Left ventricle myocardium inferior (tissue), 1 donor: ENCODE measurements around the gene STON2. TPM values are rescaled to one million over a fixed set of nuclear protein-coding genes. Genes with fewer than 3 reads are reported as not detected.

Experiments used
- DNase-seq: peaks from one replicate; pipeline ENCODE4 v3.0.0-alpha.2; 2020
- H3K27ac ChIP-seq: fragments of 200-600 bp; replicated peaks from 2 replicates; pipeline ENCODE4 v1.8.0; 2021
- H3K27me3 ChIP-seq: fragments of 200-600 bp; 2 replicates; pipeline ENCODE4 v1.8.0; 2021; ENCODE audit warnings: low read depth
- H3K36me3 ChIP-seq: fragments of 200-600 bp; 2 replicates; pipeline ENCODE4 v1.8.0; 2021
- H3K4me1 ChIP-seq: fragments of 200-600 bp; 2 replicates; pipeline ENCODE4 v1.8.0; 2021
- H3K4me3 ChIP-seq: fragments of 200-600 bp; 2 replicates; pipeline ENCODE4 v1.8.0; 2021; ENCODE audit warnings: mild to moderate bottlenecking, moderate library complexity
- H3K9me3 ChIP-seq: fragments of 200-600 bp; replicated peaks from 2 replicates; pipeline ENCODE4 v1.8.0; 2021
- intact Hi-C: fragments of 100-400 bp; cut with micrococcal nuclease; formaldehyde crosslinking; loops from one replicate; pipeline ENCODE4 v1.11.0; 2022
- total RNA-seq: library from RNA; stranded (reverse); fragmentation: NEBNext Ultra II Directional; extraction: Animal tissue kit (Norgen Biotek cat#: 25700); gene quantifications from one replicate; pipeline ENCODE4 v1.2.1, GENCODE V29; 2021
- TF ChIP-seq, protein P1 (sequence below): fragments of 200-600 bp; IDR thresholded peaks from 2 replicates; pipeline ENCODE4 v1.8.0; 2021; ENCODE audit warnings: antibody characterized with exemption, mild to moderate bottlenecking, borderline replicate concordance
- donor health status: DM: no; HTN: yes; CAD: no; lungs with severe emphysema.

The STON2 gene
- total RNA-seq, 1 donor from 2014 or later = 8.3 TPM

DNA sequence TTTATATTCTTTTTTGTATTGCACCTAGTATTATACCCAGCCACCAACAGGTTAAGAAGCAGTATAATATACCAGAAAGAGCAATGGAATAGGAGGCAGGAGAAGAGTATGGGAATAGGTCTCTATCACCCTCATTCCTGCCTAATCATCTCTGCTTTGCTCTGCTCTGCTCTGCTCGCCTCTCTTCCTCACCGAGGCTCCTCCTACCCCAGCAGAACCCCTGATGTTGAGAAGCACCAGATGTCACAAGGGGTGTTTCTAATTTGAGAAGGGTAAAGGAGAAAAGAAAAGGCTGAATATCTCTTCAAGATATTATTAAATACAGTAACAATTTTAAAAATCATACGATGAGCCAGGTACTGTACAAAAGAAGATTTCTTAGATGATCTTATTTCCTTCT is 89.0 kb downstream of the STON2 start:
- Histone ChIP-seq H3K9me3 (no peaks in the 10 kb centered on the region), H3K27ac (no peak overlapping the region), H3K4me1 (peaks cover 7% of the 10 kb centered on the region), H3K27me3 (peaks cover 6% of the 10 kb centered on the region), H3K4me3 (no peak overlapping the region), H3K36me3 (no peaks in the 10 kb centered on the region)
- TF ChIP-seq, protein P1, sequence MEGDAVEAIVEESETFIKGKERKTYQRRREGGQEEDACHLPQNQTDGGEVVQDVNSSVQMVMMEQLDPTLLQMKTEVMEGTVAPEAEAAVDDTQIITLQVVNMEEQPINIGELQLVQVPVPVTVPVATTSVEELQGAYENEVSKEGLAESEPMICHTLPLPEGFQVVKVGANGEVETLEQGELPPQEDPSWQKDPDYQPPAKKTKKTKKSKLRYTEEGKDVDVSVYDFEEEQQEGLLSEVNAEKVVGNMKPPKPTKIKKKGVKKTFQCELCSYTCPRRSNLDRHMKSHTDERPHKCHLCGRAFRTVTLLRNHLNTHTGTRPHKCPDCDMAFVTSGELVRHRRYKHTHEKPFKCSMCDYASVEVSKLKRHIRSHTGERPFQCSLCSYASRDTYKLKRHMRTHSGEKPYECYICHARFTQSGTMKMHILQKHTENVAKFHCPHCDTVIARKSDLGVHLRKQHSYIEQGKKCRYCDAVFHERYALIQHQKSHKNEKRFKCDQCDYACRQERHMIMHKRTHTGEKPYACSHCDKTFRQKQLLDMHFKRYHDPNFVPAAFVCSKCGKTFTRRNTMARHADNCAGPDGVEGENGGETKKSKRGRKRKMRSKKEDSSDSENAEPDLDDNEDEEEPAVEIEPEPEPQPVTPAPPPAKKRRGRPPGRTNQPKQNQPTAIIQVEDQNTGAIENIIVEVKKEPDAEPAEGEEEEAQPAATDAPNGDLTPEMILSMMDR = no peak
- DNase-seq = no peak
- intact Hi-C loops = no loop called here

DNA sequence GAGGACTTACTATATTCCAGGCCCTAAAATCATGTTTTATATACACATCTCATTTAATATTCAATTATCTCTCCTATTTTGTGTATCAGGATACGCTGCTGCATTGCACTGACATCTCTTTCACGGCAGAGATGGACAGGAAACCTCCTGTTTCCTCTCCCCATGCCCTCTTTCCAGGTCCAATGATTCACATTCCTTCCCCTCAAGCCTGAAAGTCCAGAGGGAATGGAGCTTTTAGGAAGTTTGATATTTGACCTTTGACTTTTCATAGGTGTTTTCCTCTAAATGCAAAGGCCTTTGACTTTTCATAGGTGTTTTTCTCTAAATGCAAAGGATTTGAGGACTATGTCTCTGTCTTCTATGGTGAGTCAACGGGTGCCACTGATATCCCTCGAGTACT is 89.5 kb downstream of the STON2 start:
- peaks cover 6% of the 10 kb centered on the region for H3K27me3 ChIP-seq
- H3K9me3 ChIP-seq = no peaks in the 10 kb centered on the region
- DNase-seq = no peak
- H3K4me3 ChIP-seq = no peak overlapping the region
- H3K36me3 ChIP-seq = no peaks in the 10 kb centered on the region
- no peak overlapping the region for H3K27ac ChIP-seq
- peaks cover 7% of the 10 kb centered on the region for H3K4me1 ChIP-seq
- TF ChIP-seq, protein P1 = no peak
- intact Hi-C loops = no loop called here

DNA sequence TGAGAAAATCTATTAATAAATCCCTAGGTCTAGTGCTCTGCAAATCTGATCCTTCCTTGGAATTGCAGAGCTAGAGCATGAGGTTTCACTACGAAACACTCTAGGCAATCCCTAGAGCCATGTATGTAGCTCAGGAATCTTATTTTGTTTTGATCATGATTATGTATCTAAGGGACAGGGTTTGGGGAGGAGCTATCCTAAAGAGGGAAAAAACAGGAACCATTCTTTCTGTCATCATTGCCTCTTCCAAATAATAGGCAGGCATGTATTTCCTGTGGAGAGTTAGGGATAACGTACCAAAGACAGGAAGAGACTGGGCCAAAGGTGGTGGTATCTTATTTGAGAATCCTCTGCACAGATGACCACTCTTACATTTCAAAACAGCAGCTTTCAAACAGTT is 90.6 kb downstream of the STON2 start:
- no peak overlapping the region for H3K27ac ChIP-seq
- no peaks in the 10 kb centered on the region for H3K36me3 ChIP-seq
- no peak overlapping the region for H3K4me3 ChIP-seq
- DNase-seq = no peak
- peaks cover 7% of the 10 kb centered on the region for H3K4me1 ChIP-seq
- intact Hi-C loops = no loop called here
- peaks cover 6% of the 10 kb centered on the region for H3K27me3 ChIP-seq
- H3K9me3 ChIP-seq = no peaks in the 10 kb centered on the region
- TF ChIP-seq, protein P1 = no peak

DNA sequence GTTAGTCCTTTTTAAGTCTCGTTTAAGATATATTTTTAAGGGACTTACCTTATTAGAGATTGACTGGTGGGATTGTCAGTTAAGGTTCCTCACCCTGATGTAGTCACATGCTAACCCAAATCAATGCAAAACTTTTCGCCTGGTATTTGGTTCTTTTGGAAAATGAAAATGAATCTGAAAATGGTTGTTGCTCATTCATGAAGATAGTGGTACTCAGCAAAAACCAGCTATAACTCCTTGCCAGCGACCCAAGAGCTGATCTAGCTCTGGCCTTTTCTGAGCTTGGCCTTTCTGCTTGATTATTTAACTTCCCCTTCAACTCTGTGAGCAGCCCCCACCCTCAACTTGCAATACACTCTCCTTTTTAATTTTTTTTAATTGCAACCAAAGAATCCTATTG is 94.4 kb downstream of the STON2 start:
- H3K4me3 ChIP-seq = no peak overlapping the region
- H3K9me3 ChIP-seq = no peaks in the 10 kb centered on the region
- H3K27ac ChIP-seq = no peak overlapping the region
- H3K4me1 ChIP-seq = no peaks in the 10 kb centered on the region
- DNase-seq = no peak
- TF ChIP-seq, protein P1 = no peak
- H3K36me3 ChIP-seq = no peaks in the 10 kb centered on the region
- H3K27me3 ChIP-seq = peaks cover 6% of the 10 kb centered on the region
- intact Hi-C loops = no loop called here

GRCh38 chr14:81305065-81305464 is 95.1 kb downstream of the STON2 start:
- TF ChIP-seq, protein P1 = no peak
- Histone ChIP-seq H3K4me3 (no peak overlapping the region), H3K4me1 (no peaks in the 10 kb centered on the region), H3K27ac (no peak overlapping the region), H3K9me3 (no peaks in the 10 kb centered on the region), H3K36me3 (no peaks in the 10 kb centered on the region), H3K27me3 (peaks cover 6% of the 10 kb centered on the region)
- intact Hi-C loops = no loop called here
- no peak for DNase-seq
